Esophagus squamous epithelium (tissue), 5 donors: Measurements from ENCODE around the gene DCUN1D2. TPM values are rescaled to one million over a fixed set of nuclear protein-coding genes. Genes with fewer than 3 reads are reported as not detected.

Experiments
- DNase-seq: peaks from one replicate; lab custom pipeline; 2025; lab: John Stamatoyannopoulos, UW
- H3K27ac ChIP-seq, 4 donors: fragments of 200-600 bp; sonication (generic); one replicate each; pipeline ENCODE4 v1.5.1; 2016 to 2019; ENCODE audit warnings: mild to moderate bottlenecking in 1 of 4
- H3K27me3 ChIP-seq, 4 donors: fragments of 200-600 bp; sonication (generic); 1 replicate in 3 of 4; 2 replicates in 1 of 4; pipeline versions ENCODE4 v1.5.1 to v1.6.0; 2017 to 2021; ENCODE audit warnings: antibody characterized with exemption in 1 of 4
- H3K36me3 ChIP-seq, 3 donors: fragments of 200-600 bp; sonication (generic); one replicate each; pipeline ENCODE4 v1.5.1; 2016 to 2019
- H3K4me1 ChIP-seq, 3 donors: fragments of 200-600 bp; sonication (generic); one replicate each; pipeline ENCODE4 v1.5.1; 2017 to 2019
- H3K4me3 ChIP-seq, 4 donors: fragments of 200-600 bp; sonication (generic); 1 replicate in 3 of 4; 2 replicates in 1 of 4; pipeline ENCODE4 v1.5.1; 2016 to 2019; ENCODE audit warnings: mild to moderate bottlenecking in 2 of 4, moderate library complexity in 1 of 4
- H3K9me3 ChIP-seq, 3 donors: fragments of 200-600 bp; sonication (generic); one replicate each; pipeline ENCODE4 v1.5.1; 2016 to 2019
- CTCF ChIP-seq, 6 experiments: fragments of 450-650 bp in 4 of 6; fragments of 200-600 bp in 2 of 6; sonication (generic) in 2 of 6; IDR thresholded peaks; one replicate each; pipeline ENCODE4 v1.5.1; 2016 to 2019; ENCODE audit warnings: antibody characterized with exemption in 6 of 6, mild to moderate bottlenecking in 4 of 6, moderate library complexity in 4 of 6
- POLR2A ChIP-seq, 4 donors: fragments of 450-650 bp; IDR thresholded peaks; one replicate each; pipeline ENCODE4 v1.6.1; 2017; ENCODE audit warnings: antibody characterized with exemption in 4 of 4, mild to moderate bottlenecking in 4 of 4, moderate library complexity in 3 of 4
- WGBS, 2 donors: methylation state at CpG; one replicate each; pipeline ENCODE4 v1.1.5; 2018; 5-methylcytosine and 5-hydroxymethylcytosine counted together
- intact Hi-C: fragments of 100-400 bp; cut with DNase I; formaldehyde crosslinking; loops from one replicate; pipeline ENCODE4 v1.15.0; 2022
- total RNA-seq, 4 donors: library from RNA; depleted of rRNA; stranded (reverse); fragments of >200 nt; gene quantifications; one replicate each; pipeline ENCODE4 v1.1.0, GENCODE V29; 2016
- donor health status: DM: yes; HTN: yes; CAD: no.

The DCUN1D2 gene
- total RNA-seq, 4 donors from 2014 or later: 4.7 to 14.1 (median 7.7) TPM

DNA sequence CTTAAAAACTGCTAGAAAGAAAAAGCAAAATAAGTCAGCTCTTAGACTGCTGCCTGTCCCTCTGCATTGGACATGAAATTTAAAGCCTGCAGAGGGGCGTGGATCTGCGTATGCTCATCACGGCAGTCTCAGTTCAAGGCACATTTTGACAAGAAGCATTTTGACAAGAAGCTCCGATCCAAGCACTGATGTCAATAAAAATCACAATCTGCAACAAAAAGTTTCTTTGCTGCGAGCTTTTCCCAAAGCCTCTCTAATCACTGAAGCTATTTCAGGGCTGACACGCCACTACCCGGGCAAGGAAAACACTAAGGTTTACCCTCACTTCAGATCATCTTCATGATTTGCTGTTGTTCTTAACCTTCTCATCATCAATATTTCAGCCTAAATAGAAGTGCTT, 7.4 kb downstream of the DCUN1D2 start:
- H3K9me3 ChIP-seq: no peaks in the 10 kb centered on the region
- 92 to 95% methylated on average over 7 of the region's 7 CpGs for WGBS, 2 donors
- H3K27me3 ChIP-seq: no peaks in the 10 kb centered on the region
- intact Hi-C loops: no loop called here
- H3K27ac ChIP-seq: no peak overlapping the region
- H3K36me3 ChIP-seq: peaks cover 0 to 38% (median 0%) of the 10 kb centered on the region in 3 donors
- H3K4me3 ChIP-seq: no peak overlapping the region
- no peak for DNase-seq
- peaks cover 0 to 30% (median 0%) of the 10 kb centered on the region in 3 donors for H3K4me1 ChIP-seq
- no peak for TF ChIP-seq CTCF (IDR thresholded peaks at IDR 0.05)
- TF ChIP-seq POLR2A (IDR thresholded peaks at IDR 0.05): no peak

- no peaks in the 10 kb centered on the region for H3K9me3 ChIP-seq
- no peak for DNase-seq
- intact Hi-C loops: no loop called here
- peaks cover 0 to 77% (median 7%) of the 10 kb centered on the region in 3 donors for H3K36me3 ChIP-seq
- 76 to 91% methylated on average over 4 of the region's 4 CpGs for WGBS, 2 donors
- no peaks in the 10 kb centered on the region for H3K27me3 ChIP-seq
- no peak overlapping the region for H3K4me3 ChIP-seq
- no peak for TF ChIP-seq CTCF (IDR thresholded peaks at IDR 0.05)
- no peak for TF ChIP-seq POLR2A (IDR thresholded peaks at IDR 0.05)
- no peak overlapping the region for H3K27ac ChIP-seq
- H3K4me1 ChIP-seq: peaks cover 0 to 19% (median 0%) of the 10 kb centered on the region in 3 donors
Observed at GRCh38 chr13:113479179-113479578, 11.3 kb downstream of the DCUN1D2 start.

GRCh38 chr13:113477724-113478123, 12.8 kb downstream of the DCUN1D2 start:
- intact Hi-C loops: no loop called here
- no peak for DNase-seq
- Histone ChIP-seq H3K9me3 (no peaks in the 10 kb centered on the region), H3K27me3 (no peaks in the 10 kb centered on the region), H3K4me3 (no peak overlapping the region), H3K4me1 (peaks cover 0 to 6% (median 0%) of the 10 kb centered on the region in 3 donors), H3K27ac (no peak overlapping the region), H3K36me3 (peaks cover 0 to 78% (median 7%) of the 10 kb centered on the region in 3 donors)
- 94 to 98% methylated on average over 3 of the region's 3 CpGs for WGBS, 2 donors
- no peak for TF ChIP-seq CTCF (IDR thresholded peaks at IDR 0.05)
- TF ChIP-seq POLR2A (IDR thresholded peaks at IDR 0.05): no peak

- Histone ChIP-seq H3K4me1 (no peaks in the 10 kb centered on the region), H3K9me3 (no peaks in the 10 kb centered on the region), H3K27ac (no peak overlapping the region), H3K27me3 (no peaks in the 10 kb centered on the region), H3K4me3 (no peak overlapping the region), H3K36me3 (peaks cover 0 to 87% (median 7%) of the 10 kb centered on the region in 3 donors)
- DNase-seq: no peak
- intact Hi-C loops: no loop called here
- 95 to 96% methylated on average over 7 of the region's 7 CpGs for WGBS, 2 donors
- TF ChIP-seq POLR2A (IDR thresholded peaks at IDR 0.05) (no peak), CTCF (IDR thresholded peaks at IDR 0.05) (no peak)
Observed at GRCh38 chr13:113476811-113477210, 13.7 kb downstream of the DCUN1D2 start.

- Histone ChIP-seq H3K4me1 (no peaks in the 10 kb centered on the region), H3K36me3 (peaks cover 0 to 90% (median 7%) of the 10 kb centered on the region in 3 donors), H3K27me3 (no peaks in the 10 kb centered on the region), H3K27ac (no peak overlapping the region), H3K9me3 (no peaks in the 10 kb centered on the region), H3K4me3 (no peak overlapping the region)
- 95 to 98% methylated on average over 12 of the region's 12 CpGs for WGBS, 2 donors
- intact Hi-C loops: no loop called here
- TF ChIP-seq CTCF (IDR thresholded peaks at IDR 0.05): no peak
- no peak for TF ChIP-seq POLR2A (IDR thresholded peaks at IDR 0.05)
- DNase-seq: no peak
Observed at GRCh38 chr13:113475911-113476310, 14.6 kb downstream of the DCUN1D2 start.
